Ishikawa (cell line): Measurements from ENCODE around the gene RBMS3.

ENCODE experiments used
- CEBPB ChIP-seq: IDR thresholded peaks from 2 replicates; pipeline ENCODE4 v1.6.1; 2012
- EP300 ChIP-seq: IDR thresholded peaks from 2 replicates; pipeline ENCODE4 v1.6.1; 2012; ENCODE audit warnings: borderline replicate concordance
- FOXM1 ChIP-seq: IDR thresholded peaks from 2 replicates; pipeline ENCODE4 v1.6.1; 2012; ENCODE audit warnings: low read depth, borderline replicate concordance
- MAX ChIP-seq: IDR thresholded peaks from 2 replicates; pipeline ENCODE4 v1.6.1; 2012
- NFIC ChIP-seq: IDR thresholded peaks from 2 replicates; pipeline ENCODE4 v1.6.1; 2012
- RAD21 ChIP-seq: IDR thresholded peaks from 2 replicates; pipeline ENCODE4 v1.6.1; 2012; ENCODE audit warnings: low read depth
- TEAD4 ChIP-seq: IDR thresholded peaks from 2 replicates; pipeline ENCODE4 v1.6.1; 2012
- USF1 ChIP-seq: IDR thresholded peaks from 2 replicates; pipeline ENCODE4 v1.6.1; 2012
- YY1 ChIP-seq: IDR thresholded peaks from 2 replicates; pipeline ENCODE4 v1.6.1; 2012; ENCODE audit warnings: low read depth
- TF ChIP-seq, protein P1 (sequence below): IDR thresholded peaks from 2 replicates; pipeline ENCODE4 v1.6.1; 2012; ENCODE audit warnings: low read depth, mild to moderate bottlenecking

GRCh38 chr3:29333576-29333975 is 52.7 kb downstream of the RBMS3 start:
- no peak for TF ChIP-seq MAX
- TF ChIP-seq TEAD4 = no peak
- TF ChIP-seq EP300 = no peak
- no peak for TF ChIP-seq YY1
- no peak for TF ChIP-seq USF1
- TF ChIP-seq CEBPB = no peak
- no peak for TF ChIP-seq NFIC
- no peak for TF ChIP-seq FOXM1
- TF ChIP-seq, protein P1, sequence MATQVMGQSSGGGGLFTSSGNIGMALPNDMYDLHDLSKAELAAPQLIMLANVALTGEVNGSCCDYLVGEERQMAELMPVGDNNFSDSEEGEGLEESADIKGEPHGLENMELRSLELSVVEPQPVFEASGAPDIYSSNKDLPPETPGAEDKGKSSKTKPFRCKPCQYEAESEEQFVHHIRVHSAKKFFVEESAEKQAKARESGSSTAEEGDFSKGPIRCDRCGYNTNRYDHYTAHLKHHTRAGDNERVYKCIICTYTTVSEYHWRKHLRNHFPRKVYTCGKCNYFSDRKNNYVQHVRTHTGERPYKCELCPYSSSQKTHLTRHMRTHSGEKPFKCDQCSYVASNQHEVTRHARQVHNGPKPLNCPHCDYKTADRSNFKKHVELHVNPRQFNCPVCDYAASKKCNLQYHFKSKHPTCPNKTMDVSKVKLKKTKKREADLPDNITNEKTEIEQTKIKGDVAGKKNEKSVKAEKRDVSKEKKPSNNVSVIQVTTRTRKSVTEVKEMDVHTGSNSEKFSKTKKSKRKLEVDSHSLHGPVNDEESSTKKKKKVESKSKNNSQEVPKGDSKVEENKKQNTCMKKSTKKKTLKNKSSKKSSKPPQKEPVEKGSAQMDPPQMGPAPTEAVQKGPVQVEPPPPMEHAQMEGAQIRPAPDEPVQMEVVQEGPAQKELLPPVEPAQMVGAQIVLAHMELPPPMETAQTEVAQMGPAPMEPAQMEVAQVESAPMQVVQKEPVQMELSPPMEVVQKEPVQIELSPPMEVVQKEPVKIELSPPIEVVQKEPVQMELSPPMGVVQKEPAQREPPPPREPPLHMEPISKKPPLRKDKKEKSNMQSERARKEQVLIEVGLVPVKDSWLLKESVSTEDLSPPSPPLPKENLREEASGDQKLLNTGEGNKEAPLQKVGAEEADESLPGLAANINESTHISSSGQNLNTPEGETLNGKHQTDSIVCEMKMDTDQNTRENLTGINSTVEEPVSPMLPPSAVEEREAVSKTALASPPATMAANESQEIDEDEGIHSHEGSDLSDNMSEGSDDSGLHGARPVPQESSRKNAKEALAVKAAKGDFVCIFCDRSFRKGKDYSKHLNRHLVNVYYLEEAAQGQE = no peak
- no peak for TF ChIP-seq RAD21
